Coronary artery (tissue), 2 donors: ENCODE results near the gene TBC1D9B.

ENCODE experiments used
- DNase-seq: peaks from one replicate; pipeline ENCODE4 v3.0.0-alpha.2; 2017; ENCODE audit warnings: low spot score
- H3K27ac ChIP-seq, 2 donors: fragments of 200-600 bp; sonication (generic); one replicate each; pipeline ENCODE4 v1.5.1; 2016 to 2019
- H3K4me3 ChIP-seq: fragments of 200-600 bp; sonication (generic); 2 replicates; pipeline ENCODE4 v1.5.1; 2016; ENCODE audit warnings: mild to moderate bottlenecking, moderate library complexity
- CTCF ChIP-seq: fragments of 200-600 bp; sonication (generic); IDR thresholded peaks from one replicate; pipeline ENCODE4 v1.5.1; 2019; ENCODE audit warnings: antibody characterized with exemption

Gene TBC1D9B

GRCh38 chr5:179901915-179902762 lies 5.6 kb downstream of the TBC1D9B start:
- no peak for DNase-seq
- TF ChIP-seq CTCF = no peak
- Histone ChIP-seq H3K4me3 (no peak overlapping the region), H3K27ac (peak overlapping the region in 1 of 2 donors; percentile 16)

- Histone ChIP-seq H3K4me3 (no peak overlapping the region), H3K27ac (no peak overlapping the region)
- DNase-seq = no peak
- TF ChIP-seq CTCF = no peak
Observed at GRCh38 chr5:179901462-179901861, 6.2 kb downstream of the TBC1D9B start.

- no peak for TF ChIP-seq CTCF
- Histone ChIP-seq H3K4me3 (no peak overlapping the region), H3K27ac (no peak overlapping the region)
- DNase-seq = no peak
Observed at GRCh38 chr5:179900711-179901110, 7.0 kb downstream of the TBC1D9B start.

DNA sequence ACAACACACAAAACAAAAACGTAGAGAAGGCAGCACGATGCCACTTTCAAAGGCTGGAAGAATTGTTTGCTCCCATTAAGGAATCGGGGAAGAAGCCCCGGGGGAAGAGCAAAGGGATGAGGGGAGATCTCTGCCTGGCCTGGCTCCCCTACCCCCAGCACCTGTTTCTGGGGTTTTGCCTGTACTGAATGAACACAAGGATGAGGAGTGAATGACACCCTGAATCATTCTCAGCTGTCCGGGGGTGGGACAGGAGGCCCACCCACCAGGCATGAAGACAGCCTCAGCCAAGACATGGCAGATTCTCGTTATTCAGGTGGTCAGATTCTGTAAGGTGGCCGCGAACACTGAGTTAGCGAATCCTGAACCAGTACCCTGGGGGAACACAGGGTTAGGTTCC lies 7.5 kb downstream of the TBC1D9B start:
- no peak overlapping the region for H3K27ac ChIP-seq
- H3K4me3 ChIP-seq = no peak overlapping the region
- no peak for TF ChIP-seq CTCF
- DNase-seq = no peak

DNA sequence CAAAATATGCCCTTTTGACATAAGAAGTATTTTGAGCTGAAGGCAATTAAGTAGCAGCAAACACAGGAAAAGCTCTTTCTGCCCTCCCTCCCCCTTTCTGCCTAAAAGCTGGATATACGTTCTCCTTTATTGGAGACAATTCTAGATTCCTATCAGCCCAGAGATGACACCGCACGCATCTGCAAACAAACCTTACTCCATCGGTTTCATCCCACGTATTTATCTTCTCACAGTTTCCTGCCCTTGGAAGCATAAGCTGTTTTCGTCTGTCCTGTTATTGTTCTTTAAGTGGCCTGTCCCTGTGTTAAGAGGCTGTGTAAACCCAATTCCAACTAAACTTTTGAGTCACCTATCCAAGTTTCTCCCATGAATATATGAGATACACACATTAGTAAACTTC lies 11.8 kb downstream of the TBC1D9B start:
- H3K27ac ChIP-seq = no peak overlapping the region
- H3K4me3 ChIP-seq = no peak overlapping the region
- no peak for TF ChIP-seq CTCF
- no peak for DNase-seq

GRCh38 chr5:179893958-179894895 lies 13.5 kb downstream of the TBC1D9B start:
- DNase-seq = no peak
- H3K27ac ChIP-seq = no peak overlapping the region
- H3K4me3 ChIP-seq = no peak overlapping the region
- TF ChIP-seq CTCF = no peak
